NCI-H510A (cell line): Measurements from ENCODE around the gene ACLY.
"Not testable (repeated sequence)": the region's sequence is repeated elsewhere in the genome, so short reads cannot be mapped to it uniquely, and the experiment has no call there.

Experiments used
- DNase-seq: peaks from one replicate; lab custom pipeline; 2025; lab: John Stamatoyannopoulos, UW

The ACLY gene

GRCh38 chr17:41939693-41940090 lies 20.9 kb upstream of the ACLY start:
- no peak for DNase-seq

- no peak for DNase-seq
Observed at GRCh38 chr17:41939044-41939692, 20.4 kb upstream of the ACLY start.

GRCh38 chr17:41937970-41938954 lies 19.5 kb upstream of the ACLY start:
- DNase-seq: no peak

GRCh38 chr17:41935641-41936040 lies 16.9 kb upstream of the ACLY start:
- DNase-seq: no peak

- DNase-seq: no peak
Observed at GRCh38 chr17:41932816-41933389, 14.2 kb upstream of the ACLY start.

GRCh38 chr17:41931715-41932114 lies 13.0 kb upstream of the ACLY start:
- not testable (repeated sequence) for DNase-seq

GRCh38 chr17:41930833-41931156 lies 12.0 kb upstream of the ACLY start:
- not testable (repeated sequence) for DNase-seq

- peak; percentile 92 for DNase-seq
Observed at GRCh38 chr17:41930009-41930832, 11.5 kb upstream of the ACLY start, which contains the start of gene ODAD4. ODAD4 (plus strand) TSS chr17:41930617; CDS start chr17:41930724, 107 bp downstream.

GRCh38 chr17:41928693-41929251 lies 10.0 kb upstream of the ACLY start:
- DNase-seq: no peak

GRCh38 chr17:41925991-41926590 lies 7.3 kb upstream of the ACLY start:
- no peak for DNase-seq

- no peak for DNase-seq
Observed at GRCh38 chr17:41920580-41920955, 1.8 kb upstream of the ACLY start.

- no peak for DNase-seq
Observed at GRCh38 chr17:41919840-41920579, 1.3 kb upstream of the ACLY start.

- peak; percentile 60 for DNase-seq
Observed at GRCh38 chr17:41919165-41919817, 540 bp upstream of the ACLY start.

- peak; percentile 39 for DNase-seq
Observed at GRCh38 chr17:41917679-41918313, 955 bp downstream of the ACLY start.

- no peak for DNase-seq
Observed at GRCh38 chr17:41917192-41917591, 1.6 kb downstream of the ACLY start.

- no peak for DNase-seq
Observed at GRCh38 chr17:41915566-41915965, 3.2 kb downstream of the ACLY start.

- DNase-seq: no peak
Observed at GRCh38 chr17:41915020-41915419, 3.7 kb downstream of the ACLY start.

GRCh38 chr17:41914358-41914766 lies 4.4 kb downstream of the ACLY start:
- DNase-seq: no peak

GRCh38 chr17:41913798-41914197 lies 5.0 kb downstream of the ACLY start:
- DNase-seq: no peak

GRCh38 chr17:41912925-41913324 lies 5.8 kb downstream of the ACLY start:
- no peak for DNase-seq
